HG02852 (cell line): ENCODE results near the gene HDC.

Experiments
- ATAC-seq: cut with Tn5 transposase; IDR thresholded peaks from one replicate; pipeline ENCODE4 v1.9.1; 2021; ENCODE audit warnings: mild to moderate bottlenecking, moderate library complexity; ENCODE audit not compliant: unreplicated experiment

The HDC gene

GRCh38 chr15:50256188-50257041 lies 9.1 kb downstream of the HDC start:
- ATAC-seq: no peak

GRCh38 chr15:50252556-50252955 lies 13.0 kb downstream of the HDC start:
- no peak for ATAC-seq

GRCh38 chr15:50251638-50252182 lies 13.8 kb downstream of the HDC start:
- no peak for ATAC-seq

GRCh38 chr15:50250760-50251394 lies 14.6 kb downstream of the HDC start:
- no peak for ATAC-seq

DNA sequence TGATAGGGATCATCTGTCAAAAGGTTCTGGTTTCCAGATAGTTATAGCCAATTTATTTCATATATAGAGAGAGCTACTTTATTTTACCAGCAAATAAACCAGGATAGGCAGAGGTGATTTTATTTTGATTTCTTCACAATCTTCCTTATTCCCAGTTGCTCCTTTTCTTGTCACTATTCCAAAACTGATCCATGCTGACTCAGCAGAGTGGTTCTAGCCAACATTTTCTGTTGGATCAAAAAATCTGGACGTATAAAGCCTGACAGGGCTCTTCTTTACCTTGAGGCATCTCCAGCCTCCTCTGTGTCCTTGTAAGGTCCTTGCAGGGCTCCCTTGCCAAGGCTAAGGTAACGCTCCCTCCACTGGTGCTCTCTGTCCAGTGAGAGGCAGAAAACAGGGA lies 15.8 kb downstream of the HDC start:
- no peak for ATAC-seq

GRCh38 chr15:50248994-50249582 lies 16.4 kb downstream of the HDC start:
- no peak for ATAC-seq

DNA sequence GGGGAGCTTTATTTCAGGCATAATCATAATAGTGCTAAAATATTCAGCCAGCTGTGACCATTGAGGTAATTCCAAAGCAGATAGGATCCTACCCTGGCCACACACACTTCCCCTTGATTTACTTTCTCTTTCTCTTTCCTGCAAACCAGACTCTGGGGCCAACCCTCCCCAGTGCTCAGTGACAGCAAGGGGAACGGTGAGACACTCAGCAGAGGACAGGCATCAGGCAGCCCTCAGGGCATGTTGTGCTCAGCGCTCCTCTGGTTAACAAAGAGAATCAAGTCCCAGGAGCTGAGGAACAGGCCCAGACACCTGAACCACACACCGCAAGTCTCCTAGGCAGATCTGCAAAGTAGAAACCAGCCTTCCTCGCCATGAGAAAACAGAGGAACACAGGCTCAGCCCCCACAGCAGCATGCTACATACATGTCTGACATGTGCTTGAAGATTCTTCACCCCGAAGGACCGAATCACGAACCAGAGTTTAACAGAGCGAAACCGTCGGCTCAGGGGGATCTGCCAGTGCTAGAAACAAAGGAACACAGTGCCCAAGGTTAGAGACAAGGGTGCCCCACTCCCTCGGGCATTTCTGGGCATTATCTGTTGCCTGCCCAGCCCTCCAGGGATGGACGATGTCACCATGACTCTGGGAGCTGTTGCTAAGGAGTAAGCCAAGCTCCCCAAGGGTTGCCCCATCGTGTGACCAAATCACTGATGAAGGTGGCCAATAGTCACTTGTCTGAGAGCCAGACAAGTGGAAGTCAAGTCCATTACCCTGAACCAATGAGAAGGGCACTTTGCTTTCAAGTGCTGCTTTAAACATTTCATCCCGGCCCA lies 17.5 kb downstream of the HDC start:
- ATAC-seq: peak; percentile 99

- ATAC-seq: no peak
Observed at GRCh38 chr15:50246631-50247030, 18.9 kb downstream of the HDC start.

DNA sequence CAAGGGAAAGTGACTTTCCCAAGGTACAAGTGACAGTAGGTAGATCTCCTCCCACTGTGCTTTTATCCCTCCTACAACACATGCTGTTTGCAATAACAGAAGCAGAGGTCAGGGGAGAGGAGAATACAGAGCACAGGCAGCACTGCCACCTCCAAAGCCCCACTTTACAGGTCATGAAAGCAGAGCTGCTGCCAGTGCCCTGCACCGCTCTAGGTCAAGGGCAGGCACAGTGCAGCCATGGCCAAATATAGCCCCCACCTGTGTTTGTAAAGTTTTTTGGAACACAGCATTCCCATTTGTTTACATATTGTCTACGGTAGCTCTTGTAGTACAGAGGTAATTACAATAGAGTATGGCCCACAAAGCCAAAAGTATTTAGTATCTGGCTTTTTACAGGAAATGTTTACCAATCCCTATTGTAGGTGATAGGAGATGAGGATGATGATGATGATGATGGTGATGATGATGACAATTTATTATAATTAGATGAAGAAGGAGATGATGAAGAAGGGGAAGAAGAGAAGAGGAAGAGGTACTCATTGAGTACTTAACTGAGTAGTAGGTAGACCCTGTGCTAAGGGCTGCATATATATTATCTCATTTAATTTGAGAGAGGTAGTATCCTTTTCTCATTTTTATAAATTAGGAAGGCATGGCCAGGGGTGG lies 20.4 kb downstream of the HDC start:
- no peak for ATAC-seq

- no peak for ATAC-seq
Observed at GRCh38 chr15:50244153-50244552, 21.4 kb downstream of the HDC start.

GRCh38 chr15:50241684-50242450 lies 23.7 kb downstream of the HDC start:
- no peak for ATAC-seq

GRCh38 chr15:50238255-50238654 lies 27.3 kb downstream of the HDC start:
- ATAC-seq: no peak

DNA sequence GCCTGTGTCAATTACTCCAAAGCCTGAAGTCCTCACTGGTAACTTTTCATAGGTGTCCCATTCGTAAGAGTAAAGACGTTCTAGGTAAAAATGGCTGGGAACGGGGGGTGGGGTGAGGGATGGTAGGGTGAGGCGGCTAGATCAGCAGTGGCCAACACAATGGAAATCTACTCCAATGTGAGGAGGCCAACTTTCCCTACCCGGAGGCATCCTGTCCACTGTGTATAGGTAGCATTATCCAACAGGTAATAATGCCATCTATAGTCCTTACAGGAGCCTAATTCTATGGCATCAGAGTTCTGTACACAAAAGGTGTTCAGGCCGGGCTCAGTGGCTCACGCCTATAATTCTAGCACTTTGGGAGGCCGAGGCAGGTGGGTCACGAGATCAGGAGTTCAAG lies 29.1 kb downstream of the HDC start:
- ATAC-seq: no peak

DNA sequence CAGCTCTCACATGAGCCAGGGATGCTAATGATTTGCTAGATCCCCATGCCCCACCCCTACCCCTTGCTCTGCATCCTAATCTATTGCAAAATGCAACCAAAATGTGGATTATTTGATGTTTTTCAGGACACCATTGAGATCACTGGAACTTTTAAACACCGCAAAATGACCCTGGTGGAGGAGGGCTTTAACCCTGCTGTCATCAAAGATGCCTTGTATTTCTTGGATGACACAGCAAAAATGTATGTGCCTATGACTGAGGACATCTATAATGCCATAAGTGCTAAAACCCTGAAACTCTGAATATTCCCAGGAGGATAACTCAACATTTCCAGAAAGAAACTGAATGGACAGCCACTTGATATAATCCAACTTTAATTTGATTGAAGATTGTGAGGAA lies 29.7 kb downstream of the HDC start:
- ATAC-seq: no peak

DNA sequence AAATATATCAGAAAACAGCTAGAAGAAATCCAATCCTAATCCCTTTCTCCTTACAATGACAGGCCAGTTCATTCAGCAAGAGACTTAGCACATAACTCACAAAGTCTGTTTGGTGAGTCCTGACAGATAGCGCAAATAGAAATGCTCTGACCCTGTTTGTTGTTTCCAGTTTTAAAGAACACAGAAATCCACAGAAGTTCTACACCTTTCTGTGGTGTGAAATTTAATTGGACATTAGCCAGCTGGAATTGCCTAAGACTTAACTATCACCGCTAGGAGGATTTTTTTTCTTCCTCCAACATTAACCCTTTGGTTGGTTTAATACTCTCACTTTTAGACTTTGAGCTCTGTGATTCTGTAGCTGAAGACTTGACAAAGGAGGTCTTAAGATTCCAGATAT lies 30.8 kb downstream of the HDC start:
- no peak for ATAC-seq

GRCh38 chr15:50233192-50233736 lies 32.3 kb downstream of the HDC start:
- no peak for ATAC-seq

DNA sequence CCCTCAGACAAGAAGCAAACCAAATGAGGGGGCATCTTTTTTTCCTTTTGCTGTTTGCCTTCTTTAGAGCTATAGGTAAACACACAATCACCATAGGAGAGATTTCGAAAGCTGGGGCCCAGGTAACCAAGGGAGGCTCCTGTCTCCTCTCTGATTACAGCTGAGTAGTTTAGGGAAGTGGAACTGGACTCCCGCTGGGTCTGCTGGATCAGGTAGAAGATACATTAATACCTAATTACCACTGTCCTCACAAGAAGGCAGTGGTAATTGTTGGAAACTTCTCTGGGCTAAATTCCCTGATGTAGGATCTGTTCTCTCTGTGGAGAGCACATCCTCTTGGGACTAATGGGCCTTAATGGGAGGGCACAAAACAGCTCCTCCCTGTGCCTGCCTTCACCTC lies 32.7 kb downstream of the HDC start:
- ATAC-seq: no peak

DNA sequence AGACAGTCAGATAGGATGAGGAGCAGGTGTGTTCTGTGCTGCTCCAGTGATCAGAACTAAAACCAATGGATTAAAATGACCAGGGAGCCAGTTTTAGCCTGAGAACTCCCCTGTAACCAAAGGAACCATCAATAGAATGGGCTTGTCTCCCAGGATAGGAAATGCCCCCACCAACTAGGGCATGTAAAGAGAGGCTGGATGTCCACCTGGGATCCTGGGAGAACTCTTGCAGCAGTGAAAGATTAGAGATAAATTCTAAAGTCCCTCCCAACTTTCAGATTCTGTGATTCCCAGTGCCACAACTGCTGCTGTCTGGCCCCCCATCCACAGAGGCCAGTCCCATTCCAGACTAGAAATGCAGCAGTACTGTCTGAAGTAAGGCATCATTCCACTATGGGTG lies 33.8 kb downstream of the HDC start:
- no peak for ATAC-seq

DNA sequence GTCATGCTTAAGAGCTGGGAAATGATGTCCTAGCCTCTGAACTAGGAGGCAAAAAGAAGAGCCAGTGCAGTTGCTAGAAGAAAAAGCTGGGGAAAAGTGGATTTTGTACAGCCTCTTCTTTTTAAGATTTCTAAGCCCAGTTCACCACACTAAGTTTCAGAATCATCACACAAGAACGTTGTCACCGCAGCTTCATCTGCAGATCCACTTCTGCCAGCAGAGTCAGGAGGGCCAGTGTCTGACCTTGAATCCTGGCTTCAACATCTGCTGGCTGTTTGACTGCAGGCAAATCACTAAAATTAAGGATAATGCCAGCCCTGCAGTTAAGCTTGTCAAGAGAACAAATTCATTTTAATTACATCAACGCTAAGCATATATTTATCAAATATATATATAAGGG lies 36.2 kb downstream of the HDC start:
- no peak for ATAC-seq
